Astrocyte of the cerebellum (primary cell): Measurements from ENCODE around the gene SDR9C7.

Experiments
- DNase-seq: peaks from one replicate; pipeline ENCODE4 v3.0.0-alpha.2; 2011; ENCODE audit warnings: low read depth
- H3K4me3 ChIP-seq: 2 replicates; pipeline ENCODE4 v1.5.1; 2011; ENCODE audit warnings: mild to moderate bottlenecking, low read depth, low read length, moderate library complexity
- CTCF ChIP-seq: IDR thresholded peaks from 2 replicates; pipeline ENCODE4 v1.5.1; 2012; ENCODE audit warnings: low read length, low read depth, moderate library complexity, mild to moderate bottlenecking; ENCODE audit errors: missing control alignments
- in situ Hi-C: cut with HindIII; loops from 2 replicates; pipeline ENCODE4 v1.10.0; 2017; ENCODE audit warnings: low sequenced_read_pairs

The SDR9C7 gene

GRCh38 chr12:56955631-56956256 is 21.5 kb upstream of the SDR9C7 start:
- in situ Hi-C loops: no loop called here
- DNase-seq: no peak
- no peak for TF ChIP-seq CTCF
- H3K4me3 ChIP-seq: no peak overlapping the region

- no peak overlapping the region for H3K4me3 ChIP-seq
- DNase-seq: no peak
- TF ChIP-seq CTCF: no peak
- in situ Hi-C loops: no loop called here
These were observed 20.7 kb upstream of the SDR9C7 start for GRCh38 chr12:56954958-56955355.

- in situ Hi-C loops: no loop called here
- no peak overlapping the region for H3K4me3 ChIP-seq
- no peak for TF ChIP-seq CTCF
- no peak for DNase-seq
These were observed 20.1 kb upstream of the SDR9C7 start for GRCh38 chr12:56954057-56954957.

- in situ Hi-C loops: no loop called here
- H3K4me3 ChIP-seq: no peak overlapping the region
- no peak for TF ChIP-seq CTCF
- DNase-seq: no peak
These were observed 19.1 kb upstream of the SDR9C7 start for GRCh38 chr12:56953314-56953713.

DNA sequence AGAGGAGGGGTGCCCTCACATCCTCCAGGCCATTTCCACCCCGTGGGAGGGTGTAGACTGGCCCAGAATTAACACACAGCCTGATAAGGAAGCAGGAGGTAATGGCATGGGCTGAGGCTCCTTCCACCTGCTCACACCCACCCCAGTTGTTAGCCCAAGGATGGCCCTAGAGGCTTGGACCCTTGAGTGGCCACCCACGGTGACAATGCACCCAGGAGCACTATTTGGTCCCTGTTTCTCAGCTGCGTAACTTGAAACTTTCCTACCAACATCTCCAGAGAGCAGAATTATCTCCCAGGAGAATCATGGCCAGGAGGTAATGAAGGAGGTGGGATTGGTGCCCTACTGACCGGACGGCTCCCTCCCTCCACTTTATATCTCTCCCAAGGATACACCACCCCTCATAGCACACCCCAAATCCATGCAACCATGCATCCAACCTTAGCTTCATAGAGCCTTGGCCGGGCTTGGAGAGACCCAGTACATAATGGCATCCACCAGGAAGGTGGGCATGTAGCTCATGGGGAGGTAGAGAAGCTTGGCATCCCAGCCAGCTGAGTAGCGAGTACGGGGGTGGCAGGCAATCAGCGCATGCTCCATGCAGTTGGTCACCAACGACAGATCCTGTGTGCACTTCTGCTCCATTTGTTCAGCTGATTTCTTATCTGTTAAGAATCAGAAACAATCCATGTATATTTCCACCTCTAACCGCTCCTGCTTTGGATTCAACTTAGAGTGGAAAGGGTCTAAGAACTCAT is 17.6 kb upstream of the SDR9C7 start:
- TF ChIP-seq CTCF: no peak
- in situ Hi-C loops: no loop called here
- no peak for DNase-seq

GRCh38 chr12:56948881-56949280 is 14.7 kb upstream of the SDR9C7 start:
- TF ChIP-seq CTCF: no peak
- in situ Hi-C loops: no loop called here
- DNase-seq: no peak
- no peak overlapping the region for H3K4me3 ChIP-seq

More for the DNA sequence above, 17.6 kb upstream of the SDR9C7 start:
- no peak overlapping the region for H3K4me3 ChIP-seq
